ENCODE data around the gene SPAAR. TPM values are rescaled to one million over a fixed set of nuclear protein-coding genes. Genes with fewer than 3 reads are reported as not detected.
A peak's percentile ranks its signal among the peaks of the same experiment; 100 is the strongest.

The SPAAR gene
- total RNA-seq, 1 donor from 2014 or later = 0.29 TPM

- no peak for DNase-seq (ENCODE audit: low read depth)
- no peak for TF ChIP-seq CTCF (conservative IDR thresholded peaks at IDR 0.05; ENCODE audit: low read depth, low read length)
- H3K4me3 ChIP-seq (ENCODE audit: low read depth, low read length) = no peak overlapping the region
Measured at GRCh38 chr9:35899021-35899420, 10.3 kb upstream of the SPAAR start.

GRCh38 chr9:35903049-35903448 lies 6.2 kb upstream of the SPAAR start:
- no peak for DNase-seq (ENCODE audit: low read depth)
- H3K4me3 ChIP-seq (ENCODE audit: low read depth, low read length) = no peak overlapping the region
- peak; percentile 70 for TF ChIP-seq CTCF (conservative IDR thresholded peaks at IDR 0.05; ENCODE audit: low read depth, low read length)

DNA sequence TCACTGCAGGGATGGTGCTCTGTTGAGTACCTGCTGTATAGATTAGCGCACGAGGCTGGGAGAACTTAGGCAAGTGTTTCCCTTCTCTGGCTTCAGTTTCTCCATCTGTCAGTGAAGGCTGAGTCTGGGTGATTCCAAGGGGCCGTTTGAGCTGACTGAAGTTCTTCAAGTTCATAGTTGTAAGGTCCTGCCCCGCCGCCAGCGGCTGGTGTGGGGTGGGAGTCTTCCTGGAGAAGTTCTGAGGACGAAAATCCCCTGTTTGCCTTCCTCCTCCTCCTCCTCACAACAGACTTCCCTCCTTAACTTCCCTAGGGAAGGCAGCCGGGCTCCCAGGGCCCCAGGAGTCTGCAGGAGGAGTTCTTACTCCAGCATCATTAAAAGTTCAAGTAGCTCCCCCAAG lies 5.0 kb upstream of the SPAAR start:
- TF ChIP-seq CTCF (conservative IDR thresholded peaks at IDR 0.05; ENCODE audit: low read depth, low read length) = no peak
- no peak overlapping the region for H3K4me3 ChIP-seq (ENCODE audit: low read depth, low read length)
- DNase-seq (ENCODE audit: low read depth) = no peak

DNA sequence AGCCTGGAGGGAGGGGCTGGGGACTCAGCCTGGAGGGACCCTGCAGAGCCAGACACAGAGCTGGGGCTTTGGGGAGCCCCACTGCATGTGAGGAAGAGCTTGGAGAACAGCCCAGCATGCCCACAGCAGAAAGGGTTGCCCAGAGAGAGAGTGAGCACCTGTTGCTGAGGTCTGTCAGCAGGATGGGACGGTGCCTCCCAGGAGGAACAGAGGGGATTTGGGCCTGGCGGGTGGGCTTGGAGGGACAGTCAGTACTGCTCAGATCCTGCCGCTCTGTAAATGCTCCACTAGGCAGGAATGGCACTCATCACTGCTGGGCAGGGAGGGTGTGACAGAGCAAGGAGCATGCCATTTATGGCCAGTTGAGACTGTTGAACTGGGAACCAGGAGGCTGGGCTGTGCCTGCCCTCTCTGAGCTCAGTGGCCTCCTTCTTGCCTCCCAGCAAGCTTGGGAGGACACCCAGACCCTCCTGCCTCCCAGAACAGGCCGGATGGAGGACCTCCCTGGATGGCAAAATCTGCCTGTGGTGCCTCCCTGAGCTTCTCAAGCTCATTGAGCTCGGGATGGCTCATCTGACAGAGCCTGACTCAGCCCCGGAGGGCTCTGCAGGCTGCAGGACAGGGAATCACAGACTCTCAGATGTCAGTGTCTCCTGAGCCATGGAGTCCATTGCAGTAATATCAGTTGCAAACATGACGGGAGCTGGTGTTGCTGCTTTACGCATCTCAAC lies 4.1 kb upstream of the SPAAR start:
- TF ChIP-seq CTCF (conservative IDR thresholded peaks at IDR 0.05; ENCODE audit: low read depth, low read length) = no peak
- no peak overlapping the region for H3K4me3 ChIP-seq (ENCODE audit: low read depth, low read length)
- DNase-seq (ENCODE audit: low read depth) = no peak

DNA sequence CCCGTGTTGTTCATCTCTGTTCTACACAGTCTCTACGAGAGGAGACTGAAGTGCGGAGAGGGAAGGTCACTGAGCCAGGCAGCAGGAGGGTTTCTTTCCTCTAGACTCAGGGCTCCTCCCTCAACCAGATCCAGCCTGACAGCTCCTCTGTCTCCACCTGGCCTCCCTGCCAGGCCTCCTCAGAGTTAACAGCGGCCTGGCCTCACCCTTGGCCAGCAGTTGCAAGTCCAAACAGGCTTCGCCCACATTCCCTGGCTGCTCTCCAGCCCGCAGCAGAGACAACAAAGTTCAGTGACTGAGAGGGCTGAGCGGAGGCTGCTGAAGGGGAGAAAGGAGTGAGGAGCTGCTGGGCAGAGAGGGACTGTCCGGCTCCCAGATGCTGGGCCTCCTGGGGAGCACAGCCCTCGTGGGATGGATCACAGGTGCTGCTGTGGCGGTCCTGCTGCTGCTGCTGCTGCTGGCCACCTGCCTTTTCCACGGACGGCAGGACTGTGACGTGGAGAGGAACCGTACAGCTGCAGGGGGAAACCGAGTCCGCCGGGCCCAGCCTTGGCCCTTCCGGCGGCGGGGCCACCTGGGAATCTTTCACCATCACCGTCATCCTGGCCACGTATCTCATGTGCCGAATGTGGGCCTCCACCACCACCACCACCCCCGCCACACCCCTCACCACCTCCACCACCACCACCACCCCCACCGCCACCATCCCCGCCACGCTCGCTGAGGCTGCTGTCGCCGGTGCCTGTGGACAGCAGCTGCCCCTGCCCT lies 3.2 kb upstream of the SPAAR start, which contains the start of gene HRCT1:
TSS of gene HRCT1 (plus strand) at position 291 of the 768 bp plus-strand sequence. CDS start at position 377, 86 bp downstream.
- TF ChIP-seq CTCF (conservative IDR thresholded peaks at IDR 0.05; ENCODE audit: low read depth, low read length) = no peak
- peak; percentile 66 for DNase-seq (ENCODE audit: low read depth)
- peak within 1 kb of the TSS; percentile 19 for H3K4me3 ChIP-seq (ENCODE audit: low read depth, low read length)

DNA sequence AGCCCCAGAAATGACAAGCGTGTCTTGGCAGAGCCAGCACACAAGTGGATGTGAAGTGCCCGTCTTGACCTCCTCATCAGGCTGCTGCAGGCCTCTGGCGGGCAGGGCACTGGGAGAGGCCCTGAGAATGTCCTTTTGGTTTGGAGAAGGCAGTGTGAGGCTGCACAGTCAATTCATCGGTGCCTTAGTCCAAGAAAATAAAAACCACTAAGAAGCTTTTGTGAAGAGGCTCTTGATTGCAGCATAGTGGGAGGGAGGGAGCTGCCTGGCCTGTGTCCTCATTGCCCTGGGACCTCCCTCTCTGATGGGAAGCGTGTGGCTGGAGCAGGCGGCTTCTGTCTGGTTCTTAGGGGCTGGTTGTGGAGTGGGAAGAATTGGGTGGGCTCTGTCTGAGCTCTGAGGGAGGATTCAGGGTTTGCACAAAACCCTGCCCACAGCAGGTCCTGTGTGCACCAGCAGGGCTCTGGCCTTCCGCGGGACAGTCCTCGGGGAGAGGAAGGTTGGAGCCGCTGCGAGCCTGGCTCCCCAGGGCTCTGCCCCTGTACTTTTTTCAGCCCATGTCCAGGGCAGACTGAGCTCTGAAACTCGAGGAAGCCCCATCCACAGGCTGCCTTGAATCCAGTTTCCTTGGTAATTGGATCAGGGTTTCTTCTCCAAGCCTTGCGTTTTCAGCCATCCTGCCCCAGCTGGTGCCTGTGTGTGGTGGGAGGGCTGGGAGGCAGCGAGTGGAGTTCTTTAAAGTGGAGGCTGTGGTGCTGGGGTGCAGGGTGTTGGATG lies 2.2 kb upstream of the SPAAR start:
- DNase-seq (ENCODE audit: low read depth) = no peak
- no peak for TF ChIP-seq CTCF (conservative IDR thresholded peaks at IDR 0.05; ENCODE audit: low read depth, low read length)
- peak overlapping the region; percentile 19 for H3K4me3 ChIP-seq (ENCODE audit: low read depth, low read length)

Data from epithelial cell of proximal tubule (primary cell).